GM13976 (cell line): Measurements from ENCODE around the gene C8B.

Experiments
- DNase-seq: peaks from one replicate; pipeline ENCODE4 v3.0.0; 2012; ENCODE audit warnings: low spot score
- in situ Hi-C: fragments of 300-500 bp; cut with MboI; formaldehyde crosslinking; loops from one replicate; pipeline ENCODE4 v1.12.0; 2022; ENCODE audit warnings: low sequenced_read_pairs, mixed read lengths, inconsistent platforms; ENCODE audit not compliant: unreplicated experiment
- TF ChIP-seq, protein P1 (sequence below): IDR thresholded peaks from 2 replicates; pipeline ENCODE4 v1.5.1; 2012; ENCODE audit warnings: borderline replicate concordance, mild to moderate bottlenecking; ENCODE audit not compliant: insufficient read depth; ENCODE audit errors: extremely low read depth, missing control alignments, control extremely low read depth

The C8B gene

GRCh38 chr1:56939209-56939608 is 26.6 kb downstream of the C8B start:
- no peak for DNase-seq
- in situ Hi-C loops, result no loop called here
- TF ChIP-seq, protein P1, sequence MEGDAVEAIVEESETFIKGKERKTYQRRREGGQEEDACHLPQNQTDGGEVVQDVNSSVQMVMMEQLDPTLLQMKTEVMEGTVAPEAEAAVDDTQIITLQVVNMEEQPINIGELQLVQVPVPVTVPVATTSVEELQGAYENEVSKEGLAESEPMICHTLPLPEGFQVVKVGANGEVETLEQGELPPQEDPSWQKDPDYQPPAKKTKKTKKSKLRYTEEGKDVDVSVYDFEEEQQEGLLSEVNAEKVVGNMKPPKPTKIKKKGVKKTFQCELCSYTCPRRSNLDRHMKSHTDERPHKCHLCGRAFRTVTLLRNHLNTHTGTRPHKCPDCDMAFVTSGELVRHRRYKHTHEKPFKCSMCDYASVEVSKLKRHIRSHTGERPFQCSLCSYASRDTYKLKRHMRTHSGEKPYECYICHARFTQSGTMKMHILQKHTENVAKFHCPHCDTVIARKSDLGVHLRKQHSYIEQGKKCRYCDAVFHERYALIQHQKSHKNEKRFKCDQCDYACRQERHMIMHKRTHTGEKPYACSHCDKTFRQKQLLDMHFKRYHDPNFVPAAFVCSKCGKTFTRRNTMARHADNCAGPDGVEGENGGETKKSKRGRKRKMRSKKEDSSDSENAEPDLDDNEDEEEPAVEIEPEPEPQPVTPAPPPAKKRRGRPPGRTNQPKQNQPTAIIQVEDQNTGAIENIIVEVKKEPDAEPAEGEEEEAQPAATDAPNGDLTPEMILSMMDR, result no peak

DNA sequence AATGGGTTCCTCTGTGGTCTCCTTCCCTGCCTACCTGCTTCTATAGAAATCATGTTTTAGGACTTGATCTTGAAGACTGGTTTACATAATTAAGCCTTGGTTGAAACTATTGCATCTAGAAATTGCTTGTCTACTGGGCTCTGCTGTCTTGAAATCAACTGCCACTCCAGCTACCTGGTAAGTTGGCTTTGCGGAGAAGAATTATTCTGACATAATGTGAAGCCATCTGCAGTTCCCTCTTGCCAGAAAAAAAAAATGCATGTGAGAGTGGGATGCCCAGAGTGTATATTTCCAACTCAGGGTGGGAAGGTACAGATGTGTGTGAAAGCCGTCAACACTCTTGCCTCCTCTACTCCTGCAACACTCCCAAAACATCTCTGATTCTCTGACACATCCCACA is 27.2 kb downstream of the C8B start:
- TF ChIP-seq, protein P1, result no peak
- in situ Hi-C loops, result no loop called here
- DNase-seq, result no peak

DNA sequence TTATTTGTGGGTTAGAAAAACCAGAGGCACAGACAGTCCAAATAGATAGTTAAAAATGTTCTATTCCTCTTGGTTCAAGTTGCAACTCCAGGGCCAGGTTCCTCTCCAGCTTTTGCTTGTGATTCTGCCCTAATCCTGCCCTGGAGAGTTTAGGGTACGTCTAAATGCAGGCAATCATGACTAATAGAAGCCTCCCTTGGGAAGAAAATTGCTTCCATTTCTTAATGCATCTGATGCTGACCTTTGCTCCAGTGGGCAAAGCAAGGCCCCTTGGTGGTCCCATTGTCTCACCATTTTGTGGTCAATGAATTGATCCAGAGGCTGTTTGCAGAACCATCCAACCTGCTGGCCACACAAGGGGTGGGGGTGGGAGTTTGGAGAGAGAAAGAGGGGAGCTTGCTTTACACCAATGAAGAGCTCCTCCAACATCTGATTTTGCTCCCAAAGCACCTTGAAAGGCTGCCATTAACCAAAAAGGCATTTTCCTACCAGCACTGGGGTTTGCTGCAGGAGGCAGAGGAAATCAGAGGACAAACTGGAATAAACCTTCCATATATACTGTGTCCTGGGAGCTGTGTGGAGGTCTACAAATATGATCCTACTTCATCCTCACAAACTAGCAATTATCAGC is 31.3 kb downstream of the C8B start:
- TF ChIP-seq, protein P1, result no peak
- no peak for DNase-seq
- in situ Hi-C loops, result no loop called here

GRCh38 chr1:56933606-56934005 is 32.2 kb downstream of the C8B start:
- in situ Hi-C loops, result no loop called here
- no peak for DNase-seq
- TF ChIP-seq, protein P1, result no peak

DNA sequence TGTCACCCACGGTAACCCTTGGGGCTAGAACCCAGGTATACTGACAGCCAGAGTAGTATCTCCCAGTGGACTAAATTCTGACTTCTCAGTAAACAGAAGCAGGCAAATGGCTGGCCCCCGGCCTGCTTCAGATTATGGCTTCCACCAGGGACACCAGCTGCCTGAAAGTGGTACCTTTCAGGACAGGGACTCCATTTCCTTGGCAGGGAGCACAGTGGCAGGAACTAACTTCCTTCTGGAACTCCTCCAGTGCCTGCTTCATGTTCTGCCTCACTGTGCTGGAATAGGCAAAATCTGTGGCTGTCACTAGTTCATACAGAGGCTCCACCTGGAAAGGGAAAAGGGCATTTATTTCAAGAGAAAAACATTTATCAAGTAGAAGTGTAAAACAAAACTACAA is 32.7 kb downstream of the C8B start:
- DNase-seq, result no peak
- TF ChIP-seq, protein P1, result no peak
- in situ Hi-C loops, result no loop called here

- in situ Hi-C loops, result no loop called here
- TF ChIP-seq, protein P1, result no peak
- DNase-seq, result no peak
These were observed 34.1 kb downstream of the C8B start for GRCh38 chr1:56931686-56932085.
